ENCODE measurements around the gene IPO4.

The IPO4 gene

DNA sequence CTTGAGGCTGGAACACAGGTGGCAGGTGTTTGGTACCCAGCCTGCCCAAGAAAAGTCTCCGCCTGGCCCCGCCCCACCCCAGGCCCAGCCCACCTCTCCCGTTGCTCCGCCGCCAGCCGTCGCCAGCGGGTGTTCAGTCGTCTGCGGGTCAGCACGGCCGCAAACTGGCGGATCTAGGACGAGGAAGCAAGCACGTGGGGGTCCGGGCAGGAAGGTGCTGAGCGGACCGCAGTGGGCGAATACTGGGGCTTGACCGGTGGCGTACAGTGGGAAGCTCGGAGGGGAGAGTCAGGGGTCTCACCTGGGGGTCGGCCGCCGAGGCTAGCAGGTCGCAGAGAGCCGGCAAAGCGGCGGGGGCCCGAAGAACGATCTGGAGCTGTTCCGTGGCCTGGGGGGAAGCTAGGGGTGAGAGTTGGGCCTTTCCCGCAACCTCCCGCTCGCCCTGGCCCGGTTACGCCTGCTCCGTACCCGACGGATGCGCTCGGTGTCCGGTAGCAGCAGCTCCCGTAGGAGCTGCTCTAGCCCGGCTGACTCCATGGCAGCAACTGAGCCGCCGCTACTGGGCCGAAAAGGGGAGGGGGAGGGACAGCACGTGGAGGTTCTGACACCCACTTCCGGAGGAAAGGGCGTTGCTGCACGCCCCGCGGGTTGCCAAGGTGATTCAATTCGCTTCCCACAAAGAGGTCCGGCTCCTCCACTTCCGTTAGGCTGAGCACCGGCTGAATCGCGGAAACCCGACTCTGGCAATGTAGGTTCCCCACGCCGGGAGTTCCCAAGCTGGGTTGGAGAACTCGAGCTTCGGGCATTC lies at the start of gene IPO4:
IPO4 (minus strand) TSS at position 566 of the 808 bp plus-strand sequence; CDS start at position 537, 29 bp downstream.
- no peak for TF ChIP-seq ZNF274 (IDR thresholded peaks at IDR 0.05; ENCODE audit: low read depth, low read length)
- H3K4me3 ChIP-seq (ENCODE audit: low read length): peak within 1 kb of the TSS; percentile 72

- no peak overlapping the region for H3K4me3 ChIP-seq (ENCODE audit: low read length)
- no peak for TF ChIP-seq ZNF274 (IDR thresholded peaks at IDR 0.05; ENCODE audit: low read depth, low read length)
Observed at GRCh38 chr14:24238123-24238522, 49.5 kb upstream of the IPO4 start.

GRCh38 chr14:24237463-24237955 lies 48.9 kb upstream of the IPO4 start:
- no peak for TF ChIP-seq ZNF274 (IDR thresholded peaks at IDR 0.05; ENCODE audit: low read depth, low read length)

GRCh38 chr14:24236689-24237462 lies 48.3 kb upstream of the IPO4 start:
- no peak for TF ChIP-seq ZNF274 (IDR thresholded peaks at IDR 0.05; ENCODE audit: low read depth, low read length)
- no peak overlapping the region for H3K4me3 ChIP-seq (ENCODE audit: low read length)

More at GRCh38 chr14:24237463-24237955, 48.9 kb upstream of the IPO4 start:
- no peak overlapping the region for H3K4me3 ChIP-seq (ENCODE audit: low read length)

- no peak for TF ChIP-seq ZNF274 (IDR thresholded peaks at IDR 0.05; ENCODE audit: low read depth, low read length)
- H3K4me3 ChIP-seq (ENCODE audit: low read length): no peak overlapping the region
Observed at GRCh38 chr14:24235804-24236688, 47.4 kb upstream of the IPO4 start.

DNA sequence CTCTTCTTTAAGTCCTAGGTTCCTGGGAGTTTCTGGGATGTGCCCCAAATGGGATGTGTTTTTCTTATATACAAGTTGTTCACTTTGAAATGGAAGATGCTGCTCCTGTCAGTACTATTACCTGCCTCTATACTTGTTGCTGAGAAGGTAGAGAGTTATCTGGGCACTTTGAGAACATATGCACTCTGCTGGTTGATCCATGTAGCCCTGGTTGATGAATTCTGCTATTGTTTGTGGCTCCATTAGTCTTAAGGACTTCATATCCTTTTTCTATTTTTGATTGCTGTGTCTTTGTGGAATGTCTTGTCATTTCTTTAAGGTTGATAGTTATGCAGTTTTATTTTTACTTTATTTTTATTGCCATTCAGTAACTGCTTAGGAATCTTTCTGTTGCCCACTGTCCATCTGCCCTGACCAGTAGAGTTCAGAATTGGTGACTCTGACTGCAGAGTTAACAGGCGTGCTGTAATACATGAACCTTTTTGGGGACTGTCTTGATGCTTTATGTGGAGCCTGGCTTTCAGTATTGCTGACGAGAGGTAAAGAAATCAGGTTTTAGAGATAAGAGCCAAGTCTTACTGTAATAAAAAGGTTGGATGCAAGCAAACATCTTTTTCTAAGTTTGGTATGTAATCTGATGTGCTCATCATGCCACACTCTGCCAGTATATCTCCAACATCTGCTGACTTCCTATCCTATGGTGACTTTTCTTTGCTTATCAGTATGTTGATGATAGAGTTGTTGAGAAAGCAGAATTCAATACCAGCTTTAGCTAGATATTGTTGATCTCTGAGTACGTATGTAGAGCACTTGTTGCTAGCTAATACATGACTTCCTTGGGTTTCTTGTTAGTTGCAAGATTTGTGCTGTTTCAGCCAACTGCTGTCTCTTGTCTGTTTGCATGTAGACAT lies 45.7 kb upstream of the IPO4 start:
- TF ChIP-seq ZNF274 (IDR thresholded peaks at IDR 0.05; ENCODE audit: low read depth, low read length): no peak
- no peak overlapping the region for H3K4me3 ChIP-seq (ENCODE audit: low read length)

DNA sequence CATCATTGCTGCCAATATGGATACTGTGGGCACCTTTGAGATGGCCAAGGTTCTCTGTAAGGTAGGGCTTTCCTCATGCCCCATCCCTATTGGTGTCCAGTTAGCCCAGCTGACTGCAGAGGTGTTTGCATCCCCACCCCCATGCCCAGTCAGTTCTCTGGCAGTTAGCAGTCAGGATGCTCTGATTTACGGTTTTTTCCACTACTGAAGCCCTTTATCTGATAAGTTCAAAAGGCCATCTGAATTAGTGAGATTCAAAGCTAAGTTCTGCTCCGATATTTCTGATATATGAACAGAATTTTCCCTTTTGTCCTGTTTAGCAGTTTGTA lies 44.9 kb upstream of the IPO4 start:
- no peak for TF ChIP-seq ZNF274 (IDR thresholded peaks at IDR 0.05; ENCODE audit: low read depth, low read length)
- H3K4me3 ChIP-seq (ENCODE audit: low read length): peak overlapping the region; percentile 79

GRCh38 chr14:24232645-24233537 lies 44.3 kb upstream of the IPO4 start, which contains the start of gene GMPR2:
TSS of gene GMPR2 (plus strand) at chr14:24232929. CDS start at chr14:24233254, 325 bp downstream.
- peak within 1 kb of the TSS; percentile 79 for H3K4me3 ChIP-seq (ENCODE audit: low read length)
- TF ChIP-seq ZNF274 (IDR thresholded peaks at IDR 0.05; ENCODE audit: low read depth, low read length): no peak

DNA sequence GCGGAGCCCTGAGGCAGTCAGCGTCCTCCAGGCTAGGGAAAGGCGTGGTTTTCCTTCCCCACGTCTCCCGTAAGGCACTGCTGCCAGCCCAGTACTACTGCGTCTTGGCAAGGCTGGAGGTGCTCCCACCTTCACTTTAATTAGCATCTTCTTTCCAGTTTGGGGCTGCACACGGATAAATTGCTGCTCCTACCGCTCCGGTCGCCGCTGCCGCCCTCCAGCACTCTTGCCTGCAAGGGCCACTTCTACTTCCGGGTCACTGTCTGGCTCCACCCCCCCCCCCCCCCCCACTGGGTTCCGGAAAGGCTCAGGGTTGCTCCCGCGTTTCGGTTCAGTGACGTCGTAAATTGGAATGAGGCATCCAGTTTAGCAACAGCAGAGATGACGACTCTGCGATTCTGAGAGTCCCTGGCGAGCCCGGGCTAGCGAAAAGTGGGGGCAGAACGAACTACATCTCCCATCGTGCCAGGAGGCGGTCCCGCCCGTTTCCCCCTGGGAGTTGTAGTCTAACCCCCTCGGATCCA lies 43.6 kb upstream of the IPO4 start, which contains the start of gene NEDD8:
NEDD8 (minus strand) TSS at position 247 of the 524 bp plus-strand sequence; CDS start at position 147, 100 bp downstream.
- H3K4me3 ChIP-seq (ENCODE audit: low read length): peak within 1 kb of the TSS; percentile 79
- TF ChIP-seq ZNF274 (IDR thresholded peaks at IDR 0.05; ENCODE audit: low read depth, low read length): no peak

GRCh38 chr14:24231263-24232120 lies 42.9 kb upstream of the IPO4 start:
- H3K4me3 ChIP-seq (ENCODE audit: low read length): peak overlapping the region; percentile 79
- no peak for TF ChIP-seq ZNF274 (IDR thresholded peaks at IDR 0.05; ENCODE audit: low read depth, low read length)

GRCh38 chr14:24228902-24229301 lies 40.3 kb upstream of the IPO4 start:
- TF ChIP-seq ZNF274 (IDR thresholded peaks at IDR 0.05; ENCODE audit: low read depth, low read length): no peak
- no peak overlapping the region for H3K4me3 ChIP-seq (ENCODE audit: low read length)
